ENCODE results near the gene PROM1. TPM values are rescaled to one million over a fixed set of nuclear protein-coding genes. Genes with fewer than 3 reads are reported as not detected.

The PROM1 gene
- total and polyA plus RNA-seq, 2 of the 8 experiments (the other 6 are each of a cell fraction or from before 2014, with no cell fraction given) = 36.0 to 59.7 TPM

GRCh38 chr4:16019649-16020048, 64.2 kb downstream of the PROM1 start (continued):
- no peak for TF ChIP-seq CHD7 (IDR thresholded peaks at IDR 0.05; ENCODE audit: insufficient replicate concordance, low read length)
- no peak for TF ChIP-seq SAP30 (IDR thresholded peaks at IDR 0.05; ENCODE audit: insufficient read depth, insufficient replicate concordance, low read length)
- TF ChIP-seq TAF1 (IDR thresholded peaks at IDR 0.05; ENCODE audit: low read depth, low read length) = no peak
- TF ChIP-seq EGR1 (IDR thresholded peaks at IDR 0.05; ENCODE audit: borderline replicate concordance, low read depth, low read length) = no peak
- TF ChIP-seq SP2 (IDR thresholded peaks at IDR 0.05; ENCODE audit: low read length) = no peak
- TF ChIP-seq CEBPB (IDR thresholded peaks at IDR 0.05; ENCODE audit: low read depth, low read length) = no peak
- TF ChIP-seq SIX5 (IDR thresholded peaks at IDR 0.05; ENCODE audit: low read depth, low read length) = no peak
- TF ChIP-seq BACH1 (IDR thresholded peaks at IDR 0.05; ENCODE audit: low read length) = no peak
- TF ChIP-seq RNF2 (IDR thresholded peaks at IDR 0.05; ENCODE audit: borderline replicate concordance, low read depth, low read length, missing control alignments, poor library complexity, severe bottlenecking) = no peak

All from H1 (cell line).